Sigmoid colon (tissue), 7 donors: ENCODE measurements around the gene OR5C1. TPM values are rescaled to one million over a fixed set of nuclear protein-coding genes. Genes with fewer than 3 reads are reported as not detected.
"Not testable (repeated sequence)": the region's sequence is repeated elsewhere in the genome, so short reads cannot be mapped to it uniquely, and the experiment has no call there.

Experiments used
- DNase-seq: peaks from one replicate; pipeline ENCODE4 v3.0.0-alpha.2; 2019
- H3K27ac ChIP-seq, 4 donors: fragments of 200-600 bp; sonication (generic); one replicate each; pipeline ENCODE4 v1.5.1; 2016 to 2019; ENCODE audit warnings: mild to moderate bottlenecking in 1 of 4
- H3K27me3 ChIP-seq, 3 donors: fragments of 200-600 bp; sonication (generic); one replicate each; pipeline ENCODE4 v1.5.1; 2019; ENCODE audit warnings: mild to moderate bottlenecking in 1 of 3
- H3K36me3 ChIP-seq, 4 donors: fragments of 200-600 bp; sonication (generic); one replicate each; pipeline ENCODE4 v1.5.1; 2016 to 2019
- H3K4me1 ChIP-seq, 4 donors: fragments of 200-600 bp; sonication (generic); one replicate each; pipeline ENCODE4 v1.5.1; 2017 to 2019
- H3K4me3 ChIP-seq, 4 donors: fragments of 200-600 bp; sonication (generic); one replicate each; pipeline ENCODE4 v1.5.1; 2017 to 2019; ENCODE audit warnings: mild to moderate bottlenecking in 2 of 4, moderate library complexity in 1 of 4
- H3K9me3 ChIP-seq, 4 donors: fragments of 200-600 bp in 3 of 4; sonication (generic) in 3 of 4; one replicate each; pipeline versions ENCODE4 v1.5.1 to v1.6.1; 2013 to 2019
- CTCF ChIP-seq, 4 experiments: fragments of 450-650 bp in 3 of 4; fragments of 200-600 bp in 1 of 4; IDR thresholded peaks; one replicate each; pipeline ENCODE4 v1.5.1; 2016 to 2019; ENCODE audit warnings: antibody characterized with exemption in 4 of 4, mild to moderate bottlenecking in 3 of 4, moderate library complexity in 2 of 4
- EP300 ChIP-seq, 4 donors: sonication (generic); formaldehyde crosslinking; IDR thresholded peaks; one replicate each; pipeline ENCODE4 v1.6.1; 2017; ENCODE audit warnings: antibody characterized with exemption in 4 of 4
- POLR2A ChIP-seq, 2 donors: fragments of 450-650 bp; IDR thresholded peaks; one replicate each; pipeline ENCODE4 v1.6.1; 2016; ENCODE audit warnings: antibody characterized with exemption in 2 of 2, mild to moderate bottlenecking in 2 of 2, moderate library complexity in 2 of 2
- POLR2AphosphoS5 ChIP-seq, 4 donors: sonication (generic); formaldehyde crosslinking; IDR thresholded peaks; one replicate each; pipeline ENCODE4 v1.6.1; 2017; ENCODE audit warnings: antibody characterized with exemption in 4 of 4
- WGBS, 2 donors: extraction: QIAGEN DNeasy Blood & Tissue Kit; methylation state at CpG; one replicate each; pipeline ENCODE4 v1.1.7; 2013; 5-methylcytosine and 5-hydroxymethylcytosine counted together
- intact Hi-C: fragments of 100-400 bp; cut with DNase I; formaldehyde crosslinking; loops from one replicate; pipeline ENCODE4 v1.15.1; 2023
- polyA plus RNA-seq, 3 donors: library from polyadenylated mRNA; stranded (reverse); fragments of 200-250 nt; gene quantifications; one replicate each; pipeline ENCODE4 v1.2.3, GENCODE V29; 2013
- total RNA-seq, 4 donors: library from RNA; depleted of rRNA; stranded (reverse); fragments of >200 nt; gene quantifications; one replicate each; pipeline ENCODE4 v1.1.0, GENCODE V29; 2016
- donor health status: healthy with polysubstance abuse.
- donor health status: Bipolar disorder and iron deficiency.
- donor health status: healthy.

Gene OR5C1
- total and polyA plus RNA-seq, 7 donors, result not detected

GRCh38 chr9:122800066-122801060 lies 11.6 kb downstream of the OR5C1 start, which contains the start of gene OR1K1:
Gene OR1K1, plus strand, starts transcription at chr9:122800123. Its CDS starts 0 bp downstream, at chr9:122800123.
- no peak for DNase-seq
- TF ChIP-seq EP300 (IDR thresholded peaks at IDR 0.05) (no peak), POLR2A (IDR thresholded peaks at IDR 0.05) (no peak), POLR2AphosphoS5 (IDR thresholded peaks at IDR 0.05) (no peak), CTCF (IDR thresholded peaks at IDR 0.05) (no peak)
- Histone ChIP-seq H3K36me3 (no peaks in the 10 kb centered on the region), H3K27me3 (no peaks in the 10 kb centered on the region), H3K9me3 (no peaks in the 10 kb centered on the region), H3K4me1 (no peaks in the 10 kb centered on the region), H3K27ac (no peak within 1 kb of the TSS), H3K4me3 (no peak within 1 kb of the TSS)
- intact Hi-C loops, result no loop called here
- WGBS, 2 donors, result 95 to 97% methylated on average over 30 of the region's 30 CpGs

GRCh38 chr9:122806661-122807060 lies 17.9 kb downstream of the OR5C1 start:
- Histone ChIP-seq H3K4me1 (peaks cover 0 to 5% (median 0%) of the 10 kb centered on the region in 4 donors), H3K4me3 (no peak overlapping the region), H3K27me3 (no peaks in the 10 kb centered on the region), H3K27ac (no peak overlapping the region), H3K9me3 (no peaks in the 10 kb centered on the region), H3K36me3 (no peaks in the 10 kb centered on the region)
- TF ChIP-seq CTCF (IDR thresholded peaks at IDR 0.05) (no peak), POLR2AphosphoS5 (IDR thresholded peaks at IDR 0.05) (no peak), POLR2A (IDR thresholded peaks at IDR 0.05) (no peak), EP300 (IDR thresholded peaks at IDR 0.05) (no peak)
- 89 to 91% methylated on average over 4 of the region's 4 CpGs for WGBS, 2 donors
- no peak for DNase-seq
- intact Hi-C loops, result no loop called here

- H3K36me3 ChIP-seq, result no peaks in the 10 kb centered on the region
- TF ChIP-seq CTCF (IDR thresholded peaks at IDR 0.05) (no peak), EP300 (IDR thresholded peaks at IDR 0.05) (no peak), POLR2A (IDR thresholded peaks at IDR 0.05) (no peak), POLR2AphosphoS5 (IDR thresholded peaks at IDR 0.05) (no peak)
- no peaks in the 10 kb centered on the region for H3K9me3 ChIP-seq
- H3K27ac ChIP-seq, result no peak overlapping the region
- DNase-seq, result no peak
- no peak overlapping the region for H3K4me3 ChIP-seq
- WGBS, 2 donors, result 69 to 78% methylated on average over 1 of the region's 1 CpG
- H3K27me3 ChIP-seq, result no peaks in the 10 kb centered on the region
- H3K4me1 ChIP-seq, result peaks cover 0 to 5% (median 0%) of the 10 kb centered on the region in 4 donors
- intact Hi-C loops, result no loop called here
These were observed 18.7 kb downstream of the OR5C1 start for GRCh38 chr9:122807271-122807900.

GRCh38 chr9:122808141-122808540 lies 19.4 kb downstream of the OR5C1 start:
- no peak for TF ChIP-seq CTCF (IDR thresholded peaks at IDR 0.05)
- no peak for TF ChIP-seq EP300 (IDR thresholded peaks at IDR 0.05)
- TF ChIP-seq POLR2AphosphoS5 (IDR thresholded peaks at IDR 0.05), result no peak
- TF ChIP-seq POLR2A (IDR thresholded peaks at IDR 0.05), result no peak
- Histone ChIP-seq H3K4me1 (peaks cover 0 to 5% (median 0%) of the 10 kb centered on the region in 4 donors), H3K36me3 (no peaks in the 10 kb centered on the region), H3K27me3 (no peaks in the 10 kb centered on the region), H3K27ac (no peak overlapping the region), H3K4me3 (no peak overlapping the region), H3K9me3 (no peaks in the 10 kb centered on the region)
- no peak for DNase-seq
- intact Hi-C loops, result no loop called here
- WGBS, 2 donors, result 89 to 96% methylated on average over 3 of the region's 3 CpGs

- intact Hi-C loops, DNase-seq, H3K9me3 ChIP-seq, H3K27me3 ChIP-seq, H3K36me3 ChIP-seq, H3K4me1 ChIP-seq, H3K4me3 ChIP-seq, H3K27ac ChIP-seq: not testable (repeated sequence)
- WGBS, 2 donors, result 23 to 72% methylated on average over 7 of the region's 7 CpGs
These were observed 20.5 kb downstream of the OR5C1 start for GRCh38 chr9:122809261-122809660.
